PC-9 (cell line): ENCODE data around the gene ATP8A1.

Experiments used
- CTCF ChIP-seq: fragments of 200-600 bp; sonication (generic); conservative IDR thresholded peaks from 2 replicates; pipeline ENCODE4 v1.6.1; 2017; ENCODE audit warnings: mixed run types, antibody characterized with exemption, mild to moderate bottlenecking, moderate library complexity
- EZH2 ChIP-seq: fragments of 200-600 bp; sonication (generic); IDR thresholded peaks from 2 replicates; pipeline ENCODE4 v1.8.0; 2017; ENCODE audit warnings: antibody characterized with exemption, low read depth

- TF ChIP-seq CTCF (no peak), EZH2 (no peak)
Observed at GRCh38 chr4:42690537-42690936, 33.6 kb upstream of the ATP8A1 start.
